ENCODE measurements around the gene CHAF1A.

CHAF1A gene

GRCh38 chr19:4425537-4425936, 23.1 kb downstream of the CHAF1A start:
- no peaks in the 10 kb centered on the region for H3K9me3 Mint-ChIP-seq

DNA sequence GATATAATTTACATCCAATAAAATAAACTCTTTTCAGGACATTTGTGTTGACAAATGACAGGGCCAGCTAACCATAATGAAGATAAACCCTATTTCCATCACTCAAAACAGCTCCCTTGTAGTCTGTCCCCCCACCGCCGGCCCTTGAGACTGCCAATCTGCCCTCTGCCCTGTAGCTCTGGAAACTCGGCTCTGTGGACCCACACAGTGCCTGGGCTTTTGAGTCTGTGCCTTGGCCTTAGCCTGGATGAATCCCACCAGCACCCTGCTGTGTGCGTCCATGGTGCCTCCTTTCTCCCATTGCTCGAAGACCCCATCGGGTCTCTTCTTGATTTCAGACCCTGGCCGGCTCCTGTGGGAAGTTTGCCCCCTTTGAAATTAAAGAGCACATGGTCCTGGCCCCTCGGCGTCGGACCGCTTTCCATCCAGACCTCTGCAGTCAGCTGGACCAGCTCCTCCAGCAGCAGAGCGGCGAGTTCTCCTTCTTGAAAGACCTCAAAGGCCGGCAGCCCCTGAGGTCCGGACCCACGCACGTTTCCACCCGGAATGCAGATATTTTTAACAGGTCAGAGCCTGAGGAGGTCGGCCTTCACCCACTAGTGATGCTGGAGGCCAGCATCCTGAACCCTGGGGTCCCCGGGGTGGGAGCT, 26.0 kb downstream of the CHAF1A start:
- peaks cover 91% of the 10 kb centered on the region for H3K36me3 Mint-ChIP-seq (ENCODE audit: low read depth)
- H3K9me3 Mint-ChIP-seq: no peaks in the 10 kb centered on the region
- H3K4me3 Mint-ChIP-seq: no peak overlapping the region
- no peaks in the 10 kb centered on the region for H3K4me1 Mint-ChIP-seq (ENCODE audit: low read depth)
- no peak overlapping the region for H3K27ac Mint-ChIP-seq
- no peak for DNase-seq
- H3K27me3 Mint-ChIP-seq: no peaks in the 10 kb centered on the region

More at GRCh38 chr19:4425537-4425936, 23.1 kb downstream of the CHAF1A start:
- H3K27ac Mint-ChIP-seq: no peak overlapping the region
- H3K4me1 Mint-ChIP-seq (ENCODE audit: low read depth): no peaks in the 10 kb centered on the region
- DNase-seq: no peak
- peaks cover 87% of the 10 kb centered on the region for H3K36me3 Mint-ChIP-seq (ENCODE audit: low read depth)
- no peak overlapping the region for H3K4me3 Mint-ChIP-seq
- H3K27me3 Mint-ChIP-seq: no peaks in the 10 kb centered on the region

GRCh38 chr19:4429256-4429655, 26.8 kb downstream of the CHAF1A start:
- H3K4me3 Mint-ChIP-seq: no peak overlapping the region
- no peak overlapping the region for H3K27ac Mint-ChIP-seq
- peaks cover 91% of the 10 kb centered on the region for H3K36me3 Mint-ChIP-seq (ENCODE audit: low read depth)

DNA sequence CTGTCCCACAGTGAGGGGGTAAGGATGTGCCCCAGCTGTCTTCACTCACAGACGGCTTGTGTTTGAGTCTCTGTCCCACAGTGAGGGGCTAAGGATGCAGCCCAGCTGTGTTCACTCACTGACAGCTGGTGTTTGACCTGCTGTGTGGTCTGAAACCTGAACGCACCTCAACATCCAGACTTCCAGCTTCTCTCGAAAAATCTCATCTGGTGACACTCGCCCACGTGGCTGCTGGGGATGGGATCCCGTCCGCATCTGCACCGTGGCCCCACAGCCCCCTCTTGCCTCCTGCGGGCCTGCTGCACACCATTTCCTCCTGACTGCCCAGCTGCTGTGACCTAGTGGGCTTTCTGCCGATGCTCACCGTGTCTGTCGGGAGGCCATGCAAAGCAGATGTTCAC, 27.3 kb downstream of the CHAF1A start:
- no peak overlapping the region for H3K27ac Mint-ChIP-seq

More at GRCh38 chr19:4429256-4429655, 26.8 kb downstream of the CHAF1A start:
- Mint-ChIP-seq H3K27me3 (no peaks in the 10 kb centered on the region), H3K4me1 (ENCODE audit: low read depth) (no peaks in the 10 kb centered on the region), H3K9me3 (no peaks in the 10 kb centered on the region)
- DNase-seq: no peak

DNA sequence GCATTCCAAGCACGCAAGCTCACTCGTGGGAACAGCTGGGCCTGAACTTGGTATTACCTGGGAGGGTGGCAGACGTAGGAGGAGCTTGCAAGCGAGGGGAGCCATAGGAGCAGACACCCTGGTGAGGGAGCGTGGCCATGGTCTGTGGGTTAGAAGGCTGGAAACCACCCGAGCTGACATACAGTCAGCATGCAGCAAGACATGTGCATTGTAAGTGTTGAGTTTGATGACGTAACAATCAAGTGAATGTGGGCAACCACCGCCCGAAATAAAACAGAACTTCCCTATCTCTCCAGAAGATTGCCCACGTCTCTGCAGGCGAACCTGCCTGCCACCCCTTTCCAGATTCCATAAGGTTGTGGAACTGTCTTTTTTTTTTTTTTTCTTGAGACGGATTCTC, 28.3 kb downstream of the CHAF1A start:
- Mint-ChIP-seq H3K9me3 (no peaks in the 10 kb centered on the region), H3K27me3 (no peaks in the 10 kb centered on the region), H3K27ac (no peak overlapping the region), H3K36me3 (ENCODE audit: low read depth) (peaks cover 91% of the 10 kb centered on the region), H3K4me1 (ENCODE audit: low read depth) (no peaks in the 10 kb centered on the region), H3K4me3 (no peak overlapping the region)
- no peak for DNase-seq

More for the DNA sequence above, 27.3 kb downstream of the CHAF1A start:
- H3K36me3 Mint-ChIP-seq (ENCODE audit: low read depth): peaks cover 91% of the 10 kb centered on the region
- no peak for DNase-seq
- H3K27me3 Mint-ChIP-seq: no peaks in the 10 kb centered on the region
- H3K4me3 Mint-ChIP-seq: no peak overlapping the region
- H3K9me3 Mint-ChIP-seq: no peaks in the 10 kb centered on the region
- H3K4me1 Mint-ChIP-seq (ENCODE audit: low read depth): no peaks in the 10 kb centered on the region

DNA sequence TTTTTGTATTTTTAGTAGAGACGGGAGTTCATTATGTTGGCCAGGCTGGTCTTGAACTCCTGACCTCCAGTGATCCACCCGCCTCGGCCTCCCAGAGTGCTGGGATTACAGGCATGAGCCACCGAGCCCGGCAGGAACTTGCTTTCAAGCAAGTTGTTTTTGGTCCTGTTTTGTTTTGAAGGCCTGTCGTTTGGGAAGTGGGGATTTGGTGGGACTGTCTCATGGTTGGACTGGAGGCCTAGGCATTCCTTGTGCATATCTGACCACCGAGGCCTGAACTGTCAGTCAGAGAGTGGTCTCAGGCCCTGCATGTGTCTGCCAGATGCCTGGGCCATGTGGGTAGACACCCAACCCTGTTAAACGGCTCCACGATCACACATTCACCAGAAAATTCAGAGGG, 28.9 kb downstream of the CHAF1A start:
- Mint-ChIP-seq H3K27me3 (no peaks in the 10 kb centered on the region), H3K27ac (no peak overlapping the region), H3K9me3 (no peaks in the 10 kb centered on the region), H3K36me3 (ENCODE audit: low read depth) (peaks cover 91% of the 10 kb centered on the region), H3K4me1 (ENCODE audit: low read depth) (no peaks in the 10 kb centered on the region), H3K4me3 (no peak overlapping the region)
- no peak for DNase-seq

DNA sequence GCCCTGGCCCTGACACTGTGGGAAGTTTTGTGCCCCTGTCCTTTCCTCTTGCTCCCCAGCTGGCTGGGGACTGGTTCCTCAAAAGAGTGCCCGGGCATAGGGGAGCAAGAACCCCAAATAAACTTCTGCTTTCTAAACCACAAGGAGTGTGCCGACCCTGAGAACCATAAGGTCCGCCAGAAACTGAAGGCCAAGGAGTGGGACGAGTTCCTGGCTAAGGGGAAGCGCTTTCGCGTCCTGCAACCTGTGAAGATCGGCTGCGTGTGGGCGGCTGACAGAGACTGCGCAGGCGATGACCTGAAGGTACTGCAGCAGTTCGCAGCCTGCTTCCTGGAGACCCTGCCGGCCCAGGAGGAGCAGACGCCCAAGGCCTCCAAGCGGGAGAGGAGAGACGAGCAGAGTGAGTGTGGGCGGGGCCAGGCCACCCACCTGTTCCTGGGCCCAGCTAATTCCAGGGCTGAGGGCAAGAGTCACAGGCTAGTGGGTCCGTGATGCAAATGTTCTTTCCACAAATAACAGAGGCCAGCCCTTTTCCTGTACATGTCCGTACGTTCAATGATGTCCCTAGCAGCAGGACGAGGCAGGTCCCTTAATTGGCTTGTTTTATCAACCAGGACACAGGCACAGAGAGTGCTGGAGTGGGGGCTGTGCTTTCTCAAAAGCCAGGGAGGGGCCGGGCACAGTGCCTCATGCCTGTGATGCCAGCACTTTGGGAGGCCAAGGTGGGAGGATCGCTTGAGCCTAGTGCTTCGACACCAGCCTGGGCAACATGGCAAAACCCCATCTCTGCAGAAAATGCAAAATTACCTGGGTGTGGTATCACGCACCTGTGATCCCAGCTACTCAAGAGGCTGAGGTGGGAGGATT, 29.6 kb downstream of the CHAF1A start:
- Mint-ChIP-seq H3K36me3 (ENCODE audit: low read depth) (peaks cover 94% of the 10 kb centered on the region), H3K27ac (no peak overlapping the region), H3K27me3 (no peaks in the 10 kb centered on the region), H3K4me1 (ENCODE audit: low read depth) (no peaks in the 10 kb centered on the region), H3K4me3 (no peak overlapping the region), H3K9me3 (no peaks in the 10 kb centered on the region)
- DNase-seq: no peak

- Mint-ChIP-seq H3K27ac (no peak overlapping the region), H3K9me3 (no peaks in the 10 kb centered on the region), H3K4me3 (no peak overlapping the region), H3K4me1 (ENCODE audit: low read depth) (no peaks in the 10 kb centered on the region), H3K27me3 (no peaks in the 10 kb centered on the region), H3K36me3 (ENCODE audit: low read depth) (peaks cover 98% of the 10 kb centered on the region)
- DNase-seq: no peak
These were observed 30.6 kb downstream of the CHAF1A start for GRCh38 chr19:4432918-4433506.

GRCh38 chr19:4434391-4434790, 32.0 kb downstream of the CHAF1A start:
- no peak overlapping the region for H3K27ac Mint-ChIP-seq
- DNase-seq: no peak
- H3K4me3 Mint-ChIP-seq: no peak overlapping the region
- H3K4me1 Mint-ChIP-seq (ENCODE audit: low read depth): no peaks in the 10 kb centered on the region
- H3K36me3 Mint-ChIP-seq (ENCODE audit: low read depth): peaks cover 98% of the 10 kb centered on the region
- no peaks in the 10 kb centered on the region for H3K27me3 Mint-ChIP-seq
- H3K9me3 Mint-ChIP-seq: no peaks in the 10 kb centered on the region

- no peaks in the 10 kb centered on the region for H3K27me3 Mint-ChIP-seq
- no peak overlapping the region for H3K27ac Mint-ChIP-seq
- no peak for DNase-seq
- peaks cover 96% of the 10 kb centered on the region for H3K36me3 Mint-ChIP-seq (ENCODE audit: low read depth)
- no peak overlapping the region for H3K4me3 Mint-ChIP-seq
- H3K4me1 Mint-ChIP-seq (ENCODE audit: low read depth): no peaks in the 10 kb centered on the region
- no peaks in the 10 kb centered on the region for H3K9me3 Mint-ChIP-seq
These were observed 33.8 kb downstream of the CHAF1A start for GRCh38 chr19:4436231-4436630.

DNA sequence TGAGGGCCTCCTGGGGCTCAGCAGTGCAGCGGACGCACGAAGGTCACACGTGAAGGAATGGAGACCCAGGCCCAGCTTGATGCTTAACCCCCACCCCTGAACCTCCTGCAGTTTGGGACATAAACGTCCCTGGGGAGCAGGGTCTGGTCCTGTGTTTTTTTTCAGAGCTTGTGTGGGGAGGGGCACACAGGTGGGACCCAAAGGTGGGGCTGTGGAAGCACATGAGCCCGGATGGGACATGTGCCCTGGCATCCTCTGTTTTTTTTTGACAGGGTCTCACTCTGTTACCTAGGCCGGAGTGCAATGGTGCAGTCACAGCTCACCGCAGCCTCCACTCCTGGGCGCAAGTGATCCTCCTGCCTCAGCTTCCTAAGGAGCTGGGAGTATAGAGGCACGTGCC, 34.7 kb downstream of the CHAF1A start:
- no peaks in the 10 kb centered on the region for H3K9me3 Mint-ChIP-seq
- H3K27ac Mint-ChIP-seq: no peak overlapping the region

GRCh38 chr19:4439243-4439642, 36.8 kb downstream of the CHAF1A start:
- Mint-ChIP-seq H3K4me3 (no peak overlapping the region), H3K4me1 (ENCODE audit: low read depth) (no peaks in the 10 kb centered on the region), H3K9me3 (no peaks in the 10 kb centered on the region), H3K27ac (no peak overlapping the region), H3K36me3 (ENCODE audit: low read depth) (peaks cover 89% of the 10 kb centered on the region), H3K27me3 (no peaks in the 10 kb centered on the region)
- no peak for DNase-seq

More for the DNA sequence above, 34.7 kb downstream of the CHAF1A start:
- H3K36me3 Mint-ChIP-seq (ENCODE audit: low read depth): peaks cover 92% of the 10 kb centered on the region
- H3K4me3 Mint-ChIP-seq: no peak overlapping the region
- DNase-seq: no peak
- H3K4me1 Mint-ChIP-seq (ENCODE audit: low read depth): no peaks in the 10 kb centered on the region
- H3K27me3 Mint-ChIP-seq: no peaks in the 10 kb centered on the region

GRCh38 chr19:4441994-4442818, 39.8 kb downstream of the CHAF1A start:
- Mint-ChIP-seq H3K36me3 (ENCODE audit: low read depth) (peaks cover 85% of the 10 kb centered on the region), H3K9me3 (no peaks in the 10 kb centered on the region), H3K27me3 (no peaks in the 10 kb centered on the region), H3K27ac (no peak overlapping the region), H3K4me3 (no peak overlapping the region), H3K4me1 (ENCODE audit: low read depth) (no peaks in the 10 kb centered on the region)
- DNase-seq: no peak

DNA sequence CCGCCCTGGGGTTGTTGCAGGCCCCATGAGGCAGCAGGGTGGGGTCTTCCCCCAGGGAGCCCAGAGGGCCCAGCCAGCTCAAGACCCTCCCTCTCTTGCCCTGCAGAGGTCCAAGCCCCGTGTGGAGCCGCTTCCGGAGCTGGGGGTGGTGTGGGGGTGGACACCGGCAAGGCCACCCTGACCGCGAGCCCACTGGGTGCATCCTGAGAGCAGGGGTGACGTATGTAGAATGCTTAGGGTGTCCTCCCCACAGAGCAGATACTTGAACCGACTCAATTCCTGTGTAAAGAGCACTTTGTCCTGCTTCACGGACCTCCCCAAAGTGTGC, 40.3 kb downstream of the CHAF1A start:
- H3K27me3 Mint-ChIP-seq: no peaks in the 10 kb centered on the region
- H3K4me1 Mint-ChIP-seq (ENCODE audit: low read depth): no peaks in the 10 kb centered on the region
- no peaks in the 10 kb centered on the region for H3K9me3 Mint-ChIP-seq
- no peak overlapping the region for H3K27ac Mint-ChIP-seq
- peaks cover 86% of the 10 kb centered on the region for H3K36me3 Mint-ChIP-seq (ENCODE audit: low read depth)
- DNase-seq: no peak
- no peak overlapping the region for H3K4me3 Mint-ChIP-seq

Data from activated T-cell treated with anti-CD3 and anti-CD28 coated beads, Interleukin-2, amount 50 U/mL, for 24 hours (primary cell).